ENCODE measurements around the gene ARRB2. TPM values are rescaled to one million over a fixed set of nuclear protein-coding genes. Genes with fewer than 3 reads are reported as not detected.

ARRB2 gene
- total and polyA plus RNA-seq, 2 of the 13 experiments (the other 11 are each of a cell fraction or from before 2014, with no cell fraction given), result 21.5 to 49.2 TPM

GRCh38 chr17:4739122-4740024, 28.9 kb downstream of the ARRB2 start, which contains the start of the genes CXCL16 and ZMYND15 (continued):
- no peak for TF ChIP-seq ZNF281 (CRISPR knock-in tag; IDR thresholded peaks at IDR 0.05; ENCODE audit: borderline replicate concordance)
- 0 out of 2 replicates have a peak, but pooled peaks have one; percentile 32 for TF ChIP-seq ZNF235 (CRISPR knock-in tag; IDR thresholded peaks at IDR 0.05; ENCODE audit: borderline replicate concordance)
- TF ChIP-seq ARNTL (CRISPR knock-in tag; IDR thresholded peaks at IDR 0.05), result no peak; the same call in 1 of the 2 replicates
- no peak for TF ChIP-seq LCORL (IDR thresholded peaks at IDR 0.05)
- TF ChIP-seq LCORL (CRISPR knock-in tag; IDR thresholded peaks at IDR 0.05), result peak; percentile 83
- 0 out of 2 replicates have a peak, but pooled peaks have one; percentile 59 for TF ChIP-seq ZBTB39 (CRISPR knock-in tag; IDR thresholded peaks at IDR 0.05)
- TF ChIP-seq DNMT3B (CRISPR knock-in tag; conservative IDR thresholded peaks at IDR 0.05), result no peak
- TF ChIP-seq GATAD1 (CRISPR knock-in tag; IDR thresholded peaks at IDR 0.05), result no peak
- TF ChIP-seq KLF11 (CRISPR knock-in tag; IDR thresholded peaks at IDR 0.05), result no peak
- no peak for TF ChIP-seq ZNF468 (CRISPR knock-in tag; IDR thresholded peaks at IDR 0.05)
- peak; percentile 90 for TF ChIP-seq KDM5B (CRISPR knock-in tag; IDR thresholded peaks at IDR 0.05; ENCODE audit: borderline replicate concordance)
- no peak for TF ChIP-seq ZNF331 (CRISPR knock-in tag; IDR thresholded peaks at IDR 0.05)
- TF ChIP-seq SP2 (CRISPR knock-in tag; IDR thresholded peaks at IDR 0.05), result no peak
- TF ChIP-seq ZNF75D (CRISPR knock-in tag; IDR thresholded peaks at IDR 0.05; ENCODE audit: borderline replicate concordance), result no peak
- no peak for TF ChIP-seq ZNF207 (IDR thresholded peaks at IDR 0.05; ENCODE audit: borderline replicate concordance)
- TF ChIP-seq ZBTB8A (CRISPR knock-in tag; IDR thresholded peaks at IDR 0.05; ENCODE audit: borderline replicate concordance, low read depth), result 0 out of 2 replicates have a peak, but pooled peaks have one; percentile 68
- TF ChIP-seq ZNF263 (CRISPR knock-in tag; IDR thresholded peaks at IDR 0.05), result no peak; the same call in none of the 2 replicates
- TF ChIP-seq ZNF800 (CRISPR knock-in tag; IDR thresholded peaks at IDR 0.05), result peak; percentile 83
- TF ChIP-seq ASH2L (IDR thresholded peaks at IDR 0.05; ENCODE audit: insufficient read length, low read depth, low read length), result peak; percentile 45
- TF ChIP-seq PRDM4 (CRISPR knock-in tag; IDR thresholded peaks at IDR 0.05; ENCODE audit: borderline replicate concordance), result no peak

Measured in HepG2 (cell line).